Cortex of kidney (tissue), 1 donor: ENCODE measurements around the gene CARS1.
"Not testable (repeated sequence)": the region's sequence is repeated elsewhere in the genome, so short reads cannot be mapped to it uniquely, and the experiment has no call there.

Experiments
- DNase-seq: peaks from one replicate; lab custom pipeline; 2025; lab: John Stamatoyannopoulos, UW

The CARS1 gene

DNA sequence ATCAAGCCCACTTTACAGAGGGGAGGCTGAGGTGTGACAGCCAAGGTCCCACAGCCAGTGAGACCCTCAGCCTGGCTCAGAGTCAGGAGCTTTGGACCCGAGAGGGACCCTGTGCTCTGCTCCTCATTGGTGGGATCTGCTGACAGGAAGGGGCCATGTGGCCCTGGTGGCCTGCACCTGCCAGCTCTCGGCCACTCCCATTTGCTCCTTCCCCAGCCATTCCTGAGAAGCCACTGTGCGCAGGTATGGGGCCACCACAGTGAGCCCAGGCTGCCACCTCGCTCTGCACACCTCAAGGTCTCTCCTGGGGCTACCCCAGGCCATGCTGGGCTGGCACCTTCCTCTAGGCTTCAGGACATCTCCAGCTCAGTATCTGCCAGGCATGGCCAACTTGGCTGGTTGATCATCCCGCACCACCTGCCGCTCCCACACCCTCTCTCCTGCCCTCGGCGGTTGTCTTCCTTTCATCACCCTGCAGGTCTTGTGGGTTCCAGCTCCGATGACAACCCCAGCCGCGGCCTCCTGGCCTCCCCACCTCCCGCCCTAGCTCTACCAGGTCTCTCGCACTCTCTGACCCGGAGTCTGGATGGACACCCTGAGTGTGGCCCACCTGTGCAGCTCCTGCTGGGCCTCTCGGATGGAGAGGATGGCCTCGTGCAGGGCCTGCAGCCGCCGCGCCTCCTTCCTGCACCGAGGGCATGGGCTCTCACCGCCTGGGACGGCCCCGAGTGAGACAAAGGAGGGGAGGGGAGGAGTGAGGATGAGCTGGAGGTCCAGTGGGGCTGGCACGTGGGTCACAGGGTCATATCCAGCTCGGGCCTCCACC lies 32.2 kb upstream of the CARS1 start:
- DNase-seq, result no peak

- no peak for DNase-seq
These were observed 31.6 kb upstream of the CARS1 start for GRCh38 chr11:3088806-3089205.

DNA sequence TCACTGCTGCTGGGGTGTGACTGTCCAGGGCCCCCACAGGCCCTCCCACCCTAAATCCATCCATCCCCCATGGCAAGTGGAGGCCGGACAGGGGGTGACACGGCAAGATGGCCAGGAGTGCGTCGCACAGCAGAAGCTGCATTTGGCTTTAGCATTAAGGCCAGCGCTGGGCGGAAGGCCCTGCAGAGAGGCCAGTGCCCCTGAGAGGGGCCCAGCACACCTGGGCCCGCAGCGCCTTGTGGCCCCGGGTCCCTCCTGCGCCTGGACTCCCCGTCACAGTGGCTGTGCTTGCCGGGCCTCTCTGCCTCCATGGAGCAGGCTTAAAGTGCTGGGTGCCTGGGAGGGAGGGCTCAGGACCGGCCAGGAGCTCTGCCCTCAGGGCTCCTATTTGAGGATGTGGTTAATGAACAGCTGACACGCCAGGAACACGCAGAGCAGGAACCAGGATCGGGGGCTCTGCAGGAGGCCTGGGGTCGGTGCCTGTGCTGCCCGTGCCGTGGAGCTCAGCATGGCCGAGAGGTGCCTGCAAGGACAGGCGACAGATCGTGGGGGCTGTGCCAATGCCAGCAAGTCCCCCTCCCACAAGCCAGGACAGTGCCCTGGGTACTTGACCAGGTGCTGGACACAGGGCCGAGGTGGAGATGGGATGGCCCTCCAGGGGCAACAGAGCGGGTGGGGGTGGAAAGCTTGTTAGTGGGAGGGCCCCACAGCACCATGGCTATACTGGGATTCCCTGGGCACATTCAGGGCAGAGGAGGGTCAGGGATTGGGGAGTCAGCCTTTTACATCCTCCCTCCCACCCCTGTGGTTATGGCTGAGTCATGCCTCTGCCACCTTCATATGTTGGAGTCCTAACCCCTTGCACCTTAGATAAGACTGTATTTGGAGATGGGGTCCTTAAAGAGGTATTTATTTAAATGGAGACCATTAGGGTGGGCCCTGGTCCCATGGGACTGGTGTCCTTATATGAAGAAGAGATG lies 30.9 kb upstream of the CARS1 start:
- no peak for DNase-seq

DNA sequence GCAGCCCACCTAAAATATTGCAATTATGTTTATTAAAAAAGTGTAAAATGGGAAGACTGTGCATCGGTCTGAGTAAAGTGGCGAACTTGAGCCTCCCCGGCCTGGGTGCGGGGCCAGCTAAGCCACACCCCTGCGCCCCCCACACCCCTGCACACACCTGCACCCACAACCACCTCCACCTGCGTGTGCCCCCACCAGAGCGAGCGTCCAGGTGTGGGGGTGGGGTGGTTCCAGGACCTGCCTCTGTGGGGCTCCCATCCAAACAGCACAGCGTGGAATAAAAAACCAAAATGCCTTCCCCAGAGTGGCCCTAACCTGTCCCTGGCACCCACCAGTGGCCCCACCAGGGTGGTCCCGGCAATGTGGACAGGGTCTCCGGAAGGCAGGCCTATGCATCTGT lies 30.1 kb upstream of the CARS1 start:
- DNase-seq, result no peak

DNA sequence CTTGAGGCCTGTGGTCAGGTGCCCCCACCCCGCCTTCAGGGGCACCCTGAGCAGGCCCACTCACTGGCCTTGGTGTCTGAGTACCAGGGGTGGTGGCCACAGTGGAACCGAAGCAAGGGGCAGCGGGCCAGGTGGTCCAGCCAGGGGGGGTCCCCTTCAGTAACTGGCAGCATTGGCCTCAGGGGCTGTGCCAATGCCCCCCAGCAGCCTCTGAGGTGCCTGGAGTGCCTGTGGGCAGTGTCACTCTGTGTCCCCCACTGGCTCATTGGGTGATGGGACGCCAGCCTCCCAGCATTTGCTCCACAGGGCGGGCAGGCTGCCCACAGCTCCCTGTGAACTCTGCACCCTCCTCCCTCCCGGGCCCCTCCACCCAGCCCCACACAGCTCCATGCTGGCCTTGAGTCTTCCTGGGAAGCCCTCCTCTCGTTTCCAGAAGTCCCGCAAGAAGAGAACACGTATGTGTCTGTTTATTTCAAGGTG lies 29.5 kb upstream of the CARS1 start:
- no peak for DNase-seq

DNA sequence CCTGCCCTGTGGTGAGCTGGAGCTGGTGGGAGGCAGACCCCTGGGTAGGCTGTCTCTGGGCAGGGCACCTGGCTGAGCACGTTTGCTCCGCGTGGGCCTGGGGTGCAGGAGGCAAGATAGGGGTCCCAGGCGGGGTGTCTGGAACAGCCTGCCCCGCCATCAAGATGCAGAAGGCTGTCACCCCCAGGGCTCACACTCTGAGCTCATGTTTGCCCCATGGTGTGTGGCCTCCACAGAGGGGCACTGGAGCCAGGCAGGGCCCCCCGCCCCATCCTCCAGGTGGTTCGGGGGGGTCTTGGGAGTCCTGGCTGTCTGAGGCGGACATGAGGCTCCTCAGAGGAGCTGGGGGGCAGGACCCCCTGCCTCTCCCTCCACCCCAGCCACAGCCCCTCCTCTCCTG lies 28.9 kb upstream of the CARS1 start:
- DNase-seq, result no peak

DNA sequence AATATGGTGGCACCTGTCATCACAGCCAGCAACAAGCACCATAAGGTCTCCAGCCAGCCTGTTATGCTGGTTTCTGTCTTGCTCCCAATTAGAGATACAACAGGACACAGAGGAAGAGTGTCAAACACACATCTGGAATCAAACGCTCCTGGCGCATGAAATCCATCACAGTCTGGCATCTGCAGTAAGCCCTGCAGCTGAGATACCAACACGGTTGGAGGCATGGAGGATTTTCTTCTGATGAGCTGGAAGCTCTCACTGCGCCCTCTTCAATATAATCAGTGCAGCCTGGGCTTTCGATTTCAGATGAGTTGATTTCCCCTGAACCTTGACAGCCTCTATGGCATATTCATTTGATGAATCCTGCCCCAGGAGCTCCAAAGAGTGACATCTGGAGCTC lies 27.8 kb upstream of the CARS1 start:
- no peak for DNase-seq

GRCh38 chr11:3083321-3083720 lies 26.1 kb upstream of the CARS1 start:
- DNase-seq, result no peak

- no peak for DNase-seq
These were observed 24.1 kb upstream of the CARS1 start for GRCh38 chr11:3081386-3081751.

- no peak for DNase-seq
These were observed 23.6 kb upstream of the CARS1 start for GRCh38 chr11:3080733-3081385.

GRCh38 chr11:3080104-3080503 lies 22.9 kb upstream of the CARS1 start:
- DNase-seq, result no peak

DNA sequence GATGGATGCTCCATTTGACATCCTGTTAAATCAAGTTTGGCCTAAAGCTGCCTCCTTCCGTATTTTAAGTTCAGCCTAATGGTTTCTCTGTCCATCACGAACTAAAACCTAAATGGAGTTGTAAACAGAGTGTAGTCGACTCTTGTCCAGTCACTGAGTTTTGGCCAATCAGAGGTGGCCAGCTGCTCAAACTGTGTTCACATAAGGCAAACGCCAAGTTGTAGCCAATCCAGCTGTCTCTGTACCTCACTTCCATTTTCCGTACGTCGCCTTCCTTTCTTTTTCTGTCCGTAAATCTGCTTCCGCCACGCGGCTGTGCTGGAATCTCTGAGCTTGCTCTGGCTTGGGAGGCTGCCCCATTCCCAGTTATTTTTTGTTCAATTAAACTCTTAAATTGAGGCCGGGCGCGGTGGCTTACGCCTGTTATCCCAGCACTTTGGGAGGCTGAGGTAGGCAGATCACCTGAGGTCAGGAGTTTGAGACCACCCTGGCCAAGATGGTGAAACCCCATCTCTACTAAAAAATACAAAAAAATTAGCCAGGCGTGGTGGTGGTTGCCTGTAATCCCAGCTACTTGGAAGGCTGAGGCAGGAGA lies 20.7 kb upstream of the CARS1 start:
- DNase-seq, result no peak

- DNase-seq, result no peak
These were observed 20.1 kb upstream of the CARS1 start for GRCh38 chr11:3077189-3077836.

GRCh38 chr11:3074912-3075589 lies 17.8 kb upstream of the CARS1 start:
- DNase-seq, result no peak

- no peak for DNase-seq
These were observed 15.8 kb upstream of the CARS1 start for GRCh38 chr11:3073029-3073435.

DNA sequence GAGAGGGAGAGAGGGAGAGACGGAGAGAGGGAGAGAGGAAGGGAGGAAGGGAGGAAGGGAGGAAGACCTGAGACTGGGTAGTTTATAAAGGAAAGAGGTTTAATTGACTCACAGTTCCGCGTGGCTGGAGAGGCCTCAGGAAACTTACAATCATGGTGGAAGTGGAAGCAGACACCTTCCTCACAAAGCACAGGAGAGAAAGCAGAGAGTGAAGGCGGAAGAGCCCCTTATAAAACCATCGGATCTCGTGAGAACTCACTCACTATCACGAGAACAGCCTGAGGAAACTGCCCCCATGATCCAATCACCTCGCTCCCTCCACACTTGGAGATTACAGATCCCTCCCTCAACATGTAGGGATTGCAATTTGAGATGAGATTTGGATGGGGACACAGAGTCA lies 12.2 kb upstream of the CARS1 start:
- DNase-seq, result no peak

DNA sequence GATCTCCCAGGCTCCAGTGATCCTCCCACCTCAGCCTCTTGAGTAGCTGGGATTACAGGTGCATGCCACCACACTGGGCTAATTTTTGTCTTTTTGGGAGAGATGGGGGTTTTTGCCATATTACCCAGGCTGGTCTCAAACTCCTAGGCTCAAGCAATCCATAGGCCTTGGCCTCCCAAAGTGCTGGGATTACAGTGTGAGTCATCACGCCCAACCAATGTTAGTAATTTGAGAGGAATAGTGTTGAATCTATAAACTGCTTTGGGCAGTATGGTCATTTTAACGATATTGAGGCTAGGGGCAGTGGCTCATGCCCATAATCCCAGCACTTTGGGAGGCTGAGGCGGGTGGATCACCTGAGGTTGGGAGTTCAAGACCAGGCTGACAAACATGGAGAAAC lies 9.1 kb upstream of the CARS1 start:
- not testable (repeated sequence) for DNase-seq

GRCh38 chr11:3064709-3065108 lies 7.5 kb upstream of the CARS1 start:
- not testable (repeated sequence) for DNase-seq

- not testable (repeated sequence) for DNase-seq
These were observed 6.7 kb upstream of the CARS1 start for GRCh38 chr11:3063876-3064275.

- not testable (repeated sequence) for DNase-seq
These were observed 6.2 kb upstream of the CARS1 start for GRCh38 chr11:3063432-3063831.
